Measurements from ENCODE around the gene CDKN2D. TPM values are rescaled to one million over a fixed set of nuclear protein-coding genes. Genes with fewer than 3 reads are reported as not detected.
"Not testable (repeated sequence)": the region's sequence is repeated elsewhere in the genome, so short reads cannot be mapped to it uniquely, and the experiment has no call there.

CDKN2D gene
- total RNA-seq, 1 donor from 2014 or later = 9.9 TPM

DNA sequence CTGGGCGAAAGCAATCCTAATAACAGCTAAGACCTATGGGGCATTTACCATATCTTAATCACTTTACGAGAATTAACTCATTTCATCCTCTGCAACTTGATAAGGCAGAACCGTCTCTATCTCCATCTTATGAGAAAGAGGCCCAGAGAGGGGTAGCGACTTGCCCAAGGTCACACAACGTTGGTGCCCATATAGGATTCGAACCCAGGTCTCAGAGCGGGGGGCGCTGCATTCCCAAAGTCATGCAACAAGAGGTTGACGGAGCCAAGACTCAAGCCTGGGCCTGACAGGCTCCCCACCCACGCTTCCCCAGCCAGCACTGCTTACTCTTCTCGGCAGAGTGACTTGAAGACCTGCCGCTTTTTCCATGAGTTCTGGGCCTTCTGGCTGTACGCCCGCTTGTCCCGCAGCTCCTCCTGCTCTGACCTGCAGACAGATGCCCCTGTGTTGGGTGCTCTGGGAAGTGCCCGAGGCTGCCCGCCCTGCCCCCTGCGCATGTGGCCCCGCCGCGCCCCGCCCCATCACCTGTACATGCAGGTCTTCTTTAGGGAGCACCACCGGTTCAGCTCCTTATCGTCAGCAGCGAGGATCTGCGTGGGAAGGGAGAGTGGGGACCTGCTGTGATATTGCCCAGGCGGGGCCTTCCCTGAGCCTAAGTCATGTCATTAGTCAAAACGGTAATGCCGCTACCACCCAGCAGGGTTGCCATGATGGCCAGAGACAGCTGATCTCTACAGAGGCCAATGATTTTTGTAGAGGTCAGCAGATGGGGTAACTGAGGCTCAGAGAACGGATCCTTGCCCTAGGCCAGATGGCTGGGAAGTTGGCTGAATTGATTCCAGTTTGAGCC lies 13.8 kb downstream of the CDKN2D start:
- ATAC-seq (no peak), DNase-seq (ENCODE audit: missing footprints) (no peak)
- intact Hi-C loops (cut with DNase I) = no loop called here

- intact Hi-C loops (cut with DNase I) = no loop called here
- no peak for DNase-seq (ENCODE audit: missing footprints)
- no peak for ATAC-seq
Observed at GRCh38 chr19:10553943-10554381, 14.8 kb downstream of the CDKN2D start.

DNA sequence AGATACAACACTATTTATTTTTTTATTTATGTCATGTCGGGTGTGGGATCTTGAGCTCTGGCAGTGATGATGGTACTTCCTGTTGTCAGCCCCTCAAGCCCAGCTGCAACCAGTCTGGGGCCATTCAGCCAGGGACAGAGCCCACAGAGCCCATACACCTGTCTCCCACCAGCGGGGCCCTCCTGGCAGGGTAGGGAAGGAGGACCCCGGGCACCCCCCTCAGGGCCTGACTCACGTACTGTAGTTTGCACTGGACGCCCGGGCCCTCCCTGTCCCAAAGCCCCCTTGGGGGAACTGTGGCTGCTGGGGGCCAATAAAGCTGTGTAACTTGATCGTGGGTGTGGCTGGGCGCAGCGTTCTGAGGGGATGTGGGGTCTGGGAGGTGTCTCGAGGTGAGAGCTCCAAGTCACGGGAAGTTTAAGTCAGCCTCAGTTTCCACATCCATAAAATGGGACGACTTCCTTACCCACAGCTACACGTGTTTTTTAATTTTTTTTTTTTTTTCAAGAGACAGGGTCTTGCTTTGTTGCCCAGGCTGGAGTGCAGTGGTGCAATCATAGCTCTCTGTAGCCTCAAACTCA lies 15.6 kb downstream of the CDKN2D start:
- ATAC-seq (peak; percentile 30), DNase-seq (ENCODE audit: missing footprints) (no peak)
- intact Hi-C loops (cut with DNase I) = no loop called here

GRCh38 chr19:10552510-10553053 lies 16.2 kb downstream of the CDKN2D start:
- intact Hi-C loops (cut with DNase I) = no loop called here
- ATAC-seq = peak; percentile 15

GRCh38 chr19:10551698-10552301 lies 17.0 kb downstream of the CDKN2D start:
- ATAC-seq (no peak), DNase-seq (ENCODE audit: missing footprints) (no peak)
- intact Hi-C loops (cut with DNase I) = no loop called here

More at GRCh38 chr19:10552510-10553053, 16.2 kb downstream of the CDKN2D start:
- no peak for DNase-seq (ENCODE audit: missing footprints)

DNA sequence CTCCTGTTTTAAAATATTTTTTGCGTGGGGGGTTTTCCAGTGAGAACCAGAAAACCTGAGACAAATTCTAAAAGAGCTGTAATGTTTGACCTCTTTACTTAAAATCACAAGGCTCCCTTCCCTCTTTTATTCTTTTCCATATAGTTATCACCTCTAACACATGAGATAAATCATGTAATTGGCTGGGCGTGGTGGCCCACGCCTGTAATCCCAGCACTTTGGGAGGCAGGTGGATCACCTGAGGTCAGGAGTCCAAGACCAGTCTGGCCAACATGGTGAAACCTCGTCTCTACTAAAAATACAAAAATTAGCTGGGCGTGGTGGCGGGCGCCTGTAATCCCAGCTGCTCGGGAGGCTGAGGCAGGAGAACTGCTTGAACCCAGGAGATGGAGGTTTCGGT lies 17.8 kb downstream of the CDKN2D start:
- DNase-seq (ENCODE audit: missing footprints); ATAC-seq; intact Hi-C loops (cut with DNase I): not testable (repeated sequence)

- intact Hi-C loops (cut with DNase I) = no loop called here
- DNase-seq (ENCODE audit: missing footprints) (no peak), ATAC-seq (no peak)
Observed at GRCh38 chr19:10550336-10550735, 18.4 kb downstream of the CDKN2D start.

- DNase-seq (ENCODE audit: missing footprints) (no peak), ATAC-seq (no peak)
- intact Hi-C loops (cut with DNase I) = no loop called here
Observed at GRCh38 chr19:10549733-10550132, 19.0 kb downstream of the CDKN2D start.

- ATAC-seq (no peak), DNase-seq (ENCODE audit: missing footprints) (no peak)
- intact Hi-C loops (cut with DNase I) = no loop called here
Observed at GRCh38 chr19:10548746-10549276, 20.0 kb downstream of the CDKN2D start.

DNA sequence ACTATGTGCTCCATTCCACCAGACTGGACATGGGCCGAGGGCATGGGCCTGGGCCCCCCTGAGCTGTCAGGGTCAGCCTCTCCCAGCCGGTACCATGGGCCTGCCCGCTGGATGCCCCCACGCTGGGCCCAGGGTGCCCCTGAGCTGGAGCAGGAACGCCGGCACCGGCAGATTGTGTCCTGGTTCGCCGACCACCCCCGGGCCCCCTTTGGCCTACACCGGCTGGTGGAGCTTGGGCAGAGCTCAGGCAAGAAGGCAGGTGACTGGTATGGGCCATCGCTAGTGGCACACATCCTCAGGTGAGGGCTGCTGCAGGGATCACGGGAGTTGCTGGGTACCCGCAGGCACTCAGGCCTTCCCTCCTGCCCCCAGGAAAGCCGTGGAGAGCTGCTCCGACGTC lies 22.0 kb downstream of the CDKN2D start:
- intact Hi-C loops (cut with DNase I) = no loop called here
- DNase-seq (ENCODE audit: missing footprints) (no peak), ATAC-seq (no peak)

GRCh38 chr19:10544753-10545251 lies 24.0 kb downstream of the CDKN2D start:
- ATAC-seq (no peak), DNase-seq (ENCODE audit: missing footprints) (no peak)
- intact Hi-C loops (cut with DNase I) = loop anchor here (2.0 kb wide), 1 partner anchor 20 kb away; no protein-coding TSS in a partner anchor

DNA sequence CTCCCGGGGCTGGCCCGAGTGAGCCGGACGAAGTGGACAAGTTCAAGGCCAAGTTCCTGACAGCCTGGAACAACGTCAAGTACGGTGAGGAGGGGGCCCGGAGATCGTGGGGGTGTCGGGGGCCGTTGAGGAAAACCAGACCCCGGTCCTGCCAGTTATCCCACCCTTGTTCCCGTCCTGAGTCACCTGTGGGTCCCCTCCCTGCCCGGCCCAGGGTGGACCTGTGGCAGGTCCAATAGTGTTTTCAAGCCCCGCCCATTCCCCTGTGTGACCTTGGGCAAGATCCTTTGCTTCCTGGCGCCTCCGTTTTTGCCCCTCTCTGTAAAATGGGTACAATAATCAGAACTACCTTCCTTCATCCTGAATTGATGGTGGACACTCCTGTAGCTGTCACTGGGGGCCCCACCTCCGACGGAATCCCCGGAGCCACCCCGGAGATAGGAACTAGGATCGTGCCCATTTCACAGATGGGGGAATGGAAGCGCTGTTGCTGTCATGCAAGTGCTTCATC lies 24.5 kb downstream of the CDKN2D start:
- ATAC-seq (peak; percentile 33), DNase-seq (ENCODE audit: missing footprints) (no peak)
- intact Hi-C loops (cut with DNase I) = loop anchor here (2.0 kb wide), 1 partner anchor 21 kb away; no protein-coding TSS in a partner anchor

- peak; percentile 93 for ATAC-seq
- intact Hi-C loops (cut with DNase I) = loop anchor here (2.0 kb wide), 1 partner anchor 21 kb away; no protein-coding TSS in a partner anchor
- peak; percentile 90 for DNase-seq (ENCODE audit: missing footprints)
Observed at GRCh38 chr19:10543420-10544241, 25.1 kb downstream of the CDKN2D start, which contains the start of gene ATG4D. TSS of gene ATG4D (plus strand) at chr19:10543904. CDS start at chr19:10544091, 187 bp downstream.

DNA sequence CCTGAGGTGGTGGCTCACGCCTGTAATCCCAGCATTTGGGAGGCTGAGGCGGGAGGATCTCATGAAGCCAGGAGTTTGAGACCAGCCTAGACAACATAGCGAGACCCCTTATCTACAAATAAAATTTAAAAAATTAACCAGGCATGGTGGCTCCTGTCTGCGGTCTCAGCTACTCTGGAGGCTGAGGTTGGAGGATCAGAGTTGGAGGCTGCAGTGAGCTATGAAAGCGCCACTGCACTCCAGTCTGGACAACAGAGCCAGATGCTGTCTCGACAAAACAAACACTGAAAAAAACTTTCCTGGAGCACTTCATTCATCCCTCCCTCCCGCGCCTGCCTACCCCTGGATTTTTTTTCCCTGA lies 25.7 kb downstream of the CDKN2D start:
- no peak for DNase-seq (ENCODE audit: missing footprints)
- intact Hi-C loops (cut with DNase I) = no loop called here

GRCh38 chr19:10539016-10539415 lies 29.8 kb downstream of the CDKN2D start:
- ATAC-seq; intact Hi-C loops (cut with DNase I); DNase-seq (ENCODE audit: missing footprints): not testable (repeated sequence)

More for the DNA sequence above, 25.7 kb downstream of the CDKN2D start:
- no peak for ATAC-seq

DNA sequence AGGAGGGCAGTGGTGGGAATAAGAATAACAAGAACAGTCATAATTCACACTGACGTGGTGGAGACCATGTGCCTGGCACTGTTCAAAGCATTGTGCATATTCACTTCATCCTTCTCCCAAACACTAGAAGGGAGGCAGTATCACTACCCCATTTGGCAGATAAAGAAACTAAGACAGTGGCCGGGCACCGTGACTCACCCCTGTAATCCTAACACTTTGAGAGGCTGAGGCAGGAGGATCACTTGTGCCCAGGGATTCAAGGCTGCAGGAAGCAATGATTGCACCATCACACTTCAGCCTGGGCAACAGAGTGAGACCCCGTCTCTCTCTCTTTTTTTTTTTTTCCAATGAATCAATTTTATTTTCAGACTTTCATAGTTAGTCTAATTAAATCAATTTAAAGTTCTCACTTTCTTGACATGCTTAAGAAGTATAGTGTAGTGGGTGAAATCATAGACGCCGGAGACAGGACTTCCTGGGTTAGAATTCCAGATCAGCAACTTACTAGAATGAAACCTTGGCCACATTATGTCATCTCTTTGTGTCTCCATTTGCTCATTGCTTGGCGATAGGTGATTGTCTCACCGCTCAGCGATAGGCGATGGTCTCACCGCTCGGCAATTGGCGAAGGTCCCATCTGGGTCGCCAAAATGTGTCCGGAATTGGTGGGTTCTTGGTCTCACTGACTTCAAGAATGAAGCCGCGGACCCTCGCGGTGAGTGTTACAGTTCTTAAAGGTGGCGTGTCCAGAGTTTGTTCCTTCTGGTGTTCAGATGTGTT lies 30.4 kb downstream of the CDKN2D start:
- no peak for DNase-seq (ENCODE audit: missing footprints)
- intact Hi-C loops (cut with DNase I) = no loop called here
- no peak for ATAC-seq

DNA sequence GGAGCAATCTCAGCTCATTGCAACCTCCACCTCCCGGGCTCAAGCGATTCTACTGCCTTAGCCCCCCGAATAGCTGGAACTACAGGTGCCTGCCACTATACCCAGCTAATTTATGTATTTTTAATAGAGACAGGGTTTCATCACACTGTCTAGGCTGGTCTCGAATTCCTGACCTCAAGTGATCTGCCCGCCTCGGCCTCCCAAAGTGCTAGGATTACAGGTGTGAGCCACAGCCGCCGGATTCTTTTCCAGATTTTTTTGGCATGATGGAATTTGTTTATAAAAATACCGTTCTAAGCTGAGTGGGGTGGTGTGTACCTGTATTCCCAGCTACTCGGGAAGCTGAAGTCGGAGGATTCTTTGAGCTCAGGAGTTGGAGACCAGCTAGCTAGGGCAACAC lies 31.1 kb downstream of the CDKN2D start:
- no peak for ATAC-seq
- DNase-seq (ENCODE audit: missing footprints) = no peak
- intact Hi-C loops (cut with DNase I) = no loop called here

Data from Right ventricle myocardium inferior (tissue), 1 donor.